ENCODE data around the gene MTHFD2. TPM values are rescaled to one million over a fixed set of nuclear protein-coding genes. Genes with fewer than 3 reads are reported as not detected.

Gene MTHFD2
- total and polyA plus RNA-seq, 2 of the 8 experiments (the other 6 are each of a cell fraction or from before 2014, with no cell fraction given), result 99.5 to 291 TPM

GRCh38 chr2:74267068-74267467 lies 68.7 kb downstream of the MTHFD2 start:
- Histone ChIP-seq H3K23ac (ENCODE audit: insufficient read length) (no peak overlapping the region), H3K9ac (replicated peaks in 1 of 4; ENCODE audit: extremely low read depth in 1 of 4, low read depth in 3 of 4, low read length in 3 of 4) (no peak overlapping the region), H3K56ac (replicated peaks; ENCODE audit: insufficient read length, low read depth, low read length) (no peak overlapping the region), H4K8ac (ENCODE audit: extremely low read depth, insufficient read depth, low read length) (no peak overlapping the region), H2BK20ac (ENCODE audit: low read length) (no peak overlapping the region), H4K20me1 (replicated peaks in 1 of 2; ENCODE audit: control insufficient read depth in 1 of 2, insufficient read depth in 2 of 2, low read length in 2 of 2) (no peaks in the 10 kb centered on the region), H3K4me1 (replicated peaks in 1 of 4; ENCODE audit: control insufficient read depth in 3 of 4, insufficient read depth in 4 of 4, low read length in 3 of 4) (no peaks in the 10 kb centered on the region), H3K27ac (ENCODE audit: low read depth, low read length) (no peak overlapping the region), H2AK5ac (ENCODE audit: low read depth, low read length) (no peak overlapping the region), H2AFZ (ENCODE audit: low read length) (no peak overlapping the region), H3K4me3 (ENCODE audit: extremely low read depth in 1 of 4, insufficient read depth in 2 of 4, low read depth in 3 of 4, low read length in 4 of 4) (no peak overlapping the region), H3K23me2 (ENCODE audit: low read depth, low read length) (no peaks in the 10 kb centered on the region), H4K91ac (replicated peaks; ENCODE audit: insufficient read length, low read length) (no peak overlapping the region), H3K4me2 (ENCODE audit: insufficient read depth in 1 of 2, low read depth in 2 of 2, low read length in 2 of 2) (no peak overlapping the region), H2BK12ac (ENCODE audit: low read depth, low read length) (no peak overlapping the region), H3K27me3 (replicated peaks in 1 of 4; ENCODE audit: control insufficient read depth in 3 of 4, extremely low read depth in 1 of 4, insufficient read depth in 3 of 4, low read length in 3 of 4) (no peaks in the 10 kb centered on the region), H2BK5ac (ENCODE audit: low read depth, low read length) (no peak overlapping the region), H3K9me3 (ENCODE audit: insufficient read depth in 2 of 2, low read depth in 1 of 2, low read length in 1 of 2) (no peaks in the 10 kb centered on the region), H3K18ac (ENCODE audit: extremely low read depth, low read length) (no peak overlapping the region), H3K4ac (replicated peaks; ENCODE audit: insufficient read length, low read depth, low read length) (no peak overlapping the region), H3K36me3 (ENCODE audit: control insufficient read depth in 2 of 4, insufficient read depth in 4 of 4, low read length in 3 of 4) (no peaks in the 10 kb centered on the region), H3K79me1 (ENCODE audit: low read depth, low read length) (no peaks in the 10 kb centered on the region), H2BK120ac (replicated peaks; ENCODE audit: low read depth, low read length) (no peak overlapping the region), H3K14ac (ENCODE audit: insufficient read length) (no peak overlapping the region), H3K79me2 (ENCODE audit: control insufficient read depth in 1 of 2, insufficient read depth in 2 of 2, low read length in 2 of 2) (no peaks in the 10 kb centered on the region), H4K5ac (ENCODE audit: insufficient read length, low read depth, low read length) (no peak overlapping the region), H2BK15ac (ENCODE audit: low read length) (no peak overlapping the region)
- WGBS, 2 experiments (ENCODE audit: extremely low coverage in 1 of 2, insufficient coverage in 1 of 2, insufficient read length in 1 of 2, insufficient replicate concordance in 2 of 2, low coverage in 1 of 2, low lambda C conversion rate in 2 of 2, missing lambda C conversion rate in 1 of 2), result 78% methylated on average over 4 of the region's 4 CpGs; no CpG with 5 or more reads in 1 of the 2 experiments
- DNase-seq (ENCODE audit: low read depth in 1 of 2, low spot score in 2 of 2), result no peak
- POLR2A ChIA-PET (ENCODE audit: partially characterized antibody), result no interaction called here
- CTCF ChIA-PET (ENCODE audit: partially characterized antibody), result interaction anchor here (0.6 to 2.4 kb wide), 10 partner anchors 9 to 593 kb away, joined by 4 to 10 read pairs (median 4); no protein-coding TSS in a partner anchor
- peak; percentile 81 for FAIRE-seq
- TF ChIP-seq MAX (IDR thresholded peaks at IDR 0.05) (no peak), FOSL1 (IDR thresholded peaks at IDR 0.05; ENCODE audit: insufficient read depth, low read depth, low read length) (no peak), TAF7 (optimal IDR thresholded peaks at IDR 0.05; ENCODE audit: borderline replicate concordance, low read depth, low read length) (no peak), RAD21 (IDR thresholded peaks at IDR 0.05 in 1 of 2, conservative IDR thresholded peaks at IDR 0.05 in 1 of 2; ENCODE audit: low read depth in 2 of 2, low read length in 2 of 2) (peak; percentile 59 to 60), BRCA1 (IDR thresholded peaks at IDR 0.05; ENCODE audit: low read depth, low read length) (no peak), SIX5 (IDR thresholded peaks at IDR 0.05; ENCODE audit: low read depth, low read length) (no peak), CTCF (IDR thresholded peaks at IDR 0.05; ENCODE audit: control extremely low read depth in 1 of 3, insufficient read depth in 1 of 3, low read depth in 1 of 3, low read length in 3 of 3) (peak; percentile 38 to 62 (median 57); a peak in 3 of 4 replicates), KDM5A (IDR thresholded peaks at IDR 0.05; ENCODE audit: low read length) (no peak), CHD1 (IDR thresholded peaks at IDR 0.05; ENCODE audit: low read depth, low read length) (no peak), E2F6 (IDR thresholded peaks at IDR 0.05) (no peak)
